CD4-positive, alpha-beta T cell treated with Interleukin-17A for 1 hour (primary cell): Measurements from ENCODE around the gene RIN3.

ENCODE experiments used
- DNase-seq: peaks from one replicate; pipeline ENCODE4 v3.0.0-alpha.2; 2020

The RIN3 gene

GRCh38 chr14:92695562-92695961, 182.0 kb downstream of the RIN3 start:
- DNase-seq = no peak

GRCh38 chr14:92696366-92696765, 182.8 kb downstream of the RIN3 start:
- no peak for DNase-seq

GRCh38 chr14:92698393-92698792, 184.8 kb downstream of the RIN3 start:
- no peak for DNase-seq

- DNase-seq = no peak
These were observed 188.2 kb downstream of the RIN3 start for GRCh38 chr14:92701826-92702225.

GRCh38 chr14:92702441-92702918, 188.9 kb downstream of the RIN3 start:
- DNase-seq = no peak

- no peak for DNase-seq
These were observed 189.9 kb downstream of the RIN3 start for GRCh38 chr14:92703516-92703915.

GRCh38 chr14:92704036-92704804, 190.6 kb downstream of the RIN3 start:
- peak; percentile 18 for DNase-seq

GRCh38 chr14:92704821-92705220, 191.2 kb downstream of the RIN3 start:
- no peak for DNase-seq

GRCh38 chr14:92706386-92706785, 192.8 kb downstream of the RIN3 start:
- DNase-seq = no peak

GRCh38 chr14:92709340-92710000, 195.9 kb downstream of the RIN3 start:
- DNase-seq = no peak

- DNase-seq = no peak
These were observed 196.4 kb downstream of the RIN3 start for GRCh38 chr14:92710001-92710341.

GRCh38 chr14:92711976-92712653, 198.5 kb downstream of the RIN3 start:
- no peak for DNase-seq

GRCh38 chr14:92712654-92713051, 199.1 kb downstream of the RIN3 start:
- DNase-seq = no peak

GRCh38 chr14:92714739-92715307, 201.2 kb downstream of the RIN3 start:
- peak; percentile 79 for DNase-seq

GRCh38 chr14:92716131-92716530, 202.6 kb downstream of the RIN3 start:
- no peak for DNase-seq

- no peak for DNase-seq
These were observed 204.0 kb downstream of the RIN3 start for GRCh38 chr14:92717571-92718042.

- no peak for DNase-seq
These were observed 205.1 kb downstream of the RIN3 start for GRCh38 chr14:92718664-92719063.

GRCh38 chr14:92719421-92719820, 205.8 kb downstream of the RIN3 start:
- no peak for DNase-seq

GRCh38 chr14:92719890-92720323, 206.3 kb downstream of the RIN3 start:
- no peak for DNase-seq

- DNase-seq = no peak
These were observed 211.1 kb downstream of the RIN3 start for GRCh38 chr14:92724516-92725340.

- peak; percentile 49 for DNase-seq
These were observed 212.8 kb downstream of the RIN3 start for GRCh38 chr14:92726135-92726932.

- DNase-seq = no peak
These were observed 213.3 kb downstream of the RIN3 start for GRCh38 chr14:92726933-92727262.
